HL-60 (cell line): ENCODE data around the gene LBX2.

Experiments used
- DNase-seq, 2 experiments: peaks; one replicate each; pipeline ENCODE4 v3.0.0-alpha.2; 2010 to 2020; ENCODE audit warnings: low read depth in 1 of 2, low spot score in 1 of 2
- H3K27ac ChIP-seq: fragments of 250-450 bp; sonication (Bioruptor Pico); replicated peaks from 2 replicates; pipeline ENCODE4 v1.5.1; 2020; ENCODE audit warnings: mild to moderate bottlenecking, moderate library complexity
- H3K27me3 ChIP-seq: fragments of 250-450 bp; sonication (Bioruptor Pico); 2 replicates; pipeline ENCODE4 v1.5.1; 2021; ENCODE audit warnings: mild to moderate bottlenecking, moderate library complexity; ENCODE audit not compliant: insufficient read depth, poor library complexity, severe bottlenecking
- H3K4me3 ChIP-seq: replicated peaks from 2 replicates; pipeline ENCODE4 v1.5.1; 2011; ENCODE audit warnings: mild to moderate bottlenecking, control low read depth, low read length; ENCODE audit not compliant: insufficient read depth
- GABPA ChIP-seq: IDR thresholded peaks from 2 replicates; pipeline ENCODE4 v1.6.1; 2012; ENCODE audit warnings: low read depth
- POLR2AphosphoS5 ChIP-seq: IDR thresholded peaks from 2 replicates; pipeline ENCODE4 v1.6.1; 2012; ENCODE audit warnings: low read depth
- SPI1 ChIP-seq: IDR thresholded peaks from 2 replicates; pipeline ENCODE4 v1.6.1; 2012; ENCODE audit warnings: low read depth, mild to moderate bottlenecking, borderline replicate concordance
- TF ChIP-seq, protein P1 (sequence below): IDR thresholded peaks from 2 replicates; pipeline ENCODE4 v1.6.1; 2012; ENCODE audit warnings: low read depth; ENCODE audit not compliant: insufficient replicate concordance
- TF ChIP-seq, protein P2 (sequence below): IDR thresholded peaks from one replicate; pipeline ENCODE4 v1.5.1; 2011; ENCODE audit warnings: low read length, control low read depth, inconsistent platforms; ENCODE audit not compliant: insufficient read depth

Gene LBX2

DNA sequence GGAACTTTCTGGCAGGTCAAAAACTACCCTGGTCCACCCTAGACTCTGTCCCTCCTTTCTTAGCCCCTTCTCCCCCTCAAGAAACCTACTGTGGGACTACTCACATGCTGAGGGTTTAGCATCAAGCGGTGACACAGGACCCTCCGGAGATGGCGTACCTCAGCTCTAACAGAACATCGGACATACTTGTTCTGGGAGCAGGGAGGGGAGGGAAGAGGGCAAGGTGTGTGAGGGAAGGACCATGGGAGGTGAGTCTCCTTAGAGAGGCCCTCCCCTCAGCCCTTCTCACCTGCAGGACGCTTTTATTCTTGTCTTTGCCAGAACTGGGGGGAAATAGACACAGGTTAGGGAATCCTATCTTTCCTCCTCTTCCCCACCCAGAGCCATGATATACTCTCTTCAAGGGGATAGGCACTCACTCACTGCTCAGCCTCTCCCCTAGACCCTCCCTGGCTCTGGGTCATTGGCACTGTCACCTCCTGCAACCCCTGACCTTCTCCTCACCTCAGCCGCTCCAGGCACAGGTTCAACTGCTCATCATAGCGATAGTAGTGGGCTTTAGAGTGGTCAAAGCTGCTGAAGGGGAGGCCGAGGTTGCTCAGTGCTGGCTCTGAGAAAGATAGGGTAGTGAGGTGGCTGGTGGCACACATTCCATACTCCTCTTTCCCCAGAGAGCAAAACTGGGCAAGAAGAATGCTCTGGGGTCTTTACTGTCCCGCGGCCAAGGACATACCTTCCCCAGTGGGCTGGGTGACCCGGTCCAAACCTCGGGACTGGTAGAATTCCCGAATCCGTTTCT, 6.2 kb upstream of the LBX2 start:
- H3K27ac ChIP-seq = no peak overlapping the region
- TF ChIP-seq SPI1 = no peak
- TF ChIP-seq, protein P1, sequence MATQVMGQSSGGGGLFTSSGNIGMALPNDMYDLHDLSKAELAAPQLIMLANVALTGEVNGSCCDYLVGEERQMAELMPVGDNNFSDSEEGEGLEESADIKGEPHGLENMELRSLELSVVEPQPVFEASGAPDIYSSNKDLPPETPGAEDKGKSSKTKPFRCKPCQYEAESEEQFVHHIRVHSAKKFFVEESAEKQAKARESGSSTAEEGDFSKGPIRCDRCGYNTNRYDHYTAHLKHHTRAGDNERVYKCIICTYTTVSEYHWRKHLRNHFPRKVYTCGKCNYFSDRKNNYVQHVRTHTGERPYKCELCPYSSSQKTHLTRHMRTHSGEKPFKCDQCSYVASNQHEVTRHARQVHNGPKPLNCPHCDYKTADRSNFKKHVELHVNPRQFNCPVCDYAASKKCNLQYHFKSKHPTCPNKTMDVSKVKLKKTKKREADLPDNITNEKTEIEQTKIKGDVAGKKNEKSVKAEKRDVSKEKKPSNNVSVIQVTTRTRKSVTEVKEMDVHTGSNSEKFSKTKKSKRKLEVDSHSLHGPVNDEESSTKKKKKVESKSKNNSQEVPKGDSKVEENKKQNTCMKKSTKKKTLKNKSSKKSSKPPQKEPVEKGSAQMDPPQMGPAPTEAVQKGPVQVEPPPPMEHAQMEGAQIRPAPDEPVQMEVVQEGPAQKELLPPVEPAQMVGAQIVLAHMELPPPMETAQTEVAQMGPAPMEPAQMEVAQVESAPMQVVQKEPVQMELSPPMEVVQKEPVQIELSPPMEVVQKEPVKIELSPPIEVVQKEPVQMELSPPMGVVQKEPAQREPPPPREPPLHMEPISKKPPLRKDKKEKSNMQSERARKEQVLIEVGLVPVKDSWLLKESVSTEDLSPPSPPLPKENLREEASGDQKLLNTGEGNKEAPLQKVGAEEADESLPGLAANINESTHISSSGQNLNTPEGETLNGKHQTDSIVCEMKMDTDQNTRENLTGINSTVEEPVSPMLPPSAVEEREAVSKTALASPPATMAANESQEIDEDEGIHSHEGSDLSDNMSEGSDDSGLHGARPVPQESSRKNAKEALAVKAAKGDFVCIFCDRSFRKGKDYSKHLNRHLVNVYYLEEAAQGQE = no peak
- TF ChIP-seq GABPA = no peak
- TF ChIP-seq, protein P2, sequence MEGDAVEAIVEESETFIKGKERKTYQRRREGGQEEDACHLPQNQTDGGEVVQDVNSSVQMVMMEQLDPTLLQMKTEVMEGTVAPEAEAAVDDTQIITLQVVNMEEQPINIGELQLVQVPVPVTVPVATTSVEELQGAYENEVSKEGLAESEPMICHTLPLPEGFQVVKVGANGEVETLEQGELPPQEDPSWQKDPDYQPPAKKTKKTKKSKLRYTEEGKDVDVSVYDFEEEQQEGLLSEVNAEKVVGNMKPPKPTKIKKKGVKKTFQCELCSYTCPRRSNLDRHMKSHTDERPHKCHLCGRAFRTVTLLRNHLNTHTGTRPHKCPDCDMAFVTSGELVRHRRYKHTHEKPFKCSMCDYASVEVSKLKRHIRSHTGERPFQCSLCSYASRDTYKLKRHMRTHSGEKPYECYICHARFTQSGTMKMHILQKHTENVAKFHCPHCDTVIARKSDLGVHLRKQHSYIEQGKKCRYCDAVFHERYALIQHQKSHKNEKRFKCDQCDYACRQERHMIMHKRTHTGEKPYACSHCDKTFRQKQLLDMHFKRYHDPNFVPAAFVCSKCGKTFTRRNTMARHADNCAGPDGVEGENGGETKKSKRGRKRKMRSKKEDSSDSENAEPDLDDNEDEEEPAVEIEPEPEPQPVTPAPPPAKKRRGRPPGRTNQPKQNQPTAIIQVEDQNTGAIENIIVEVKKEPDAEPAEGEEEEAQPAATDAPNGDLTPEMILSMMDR = no peak
- no peak for TF ChIP-seq POLR2AphosphoS5
- H3K27me3 ChIP-seq = peaks cover 27% of the 10 kb centered on the region
- H3K4me3 ChIP-seq = peak overlapping the region; percentile 12; the same call in 1 of the 2 replicates
- DNase-seq = no peak

DNA sequence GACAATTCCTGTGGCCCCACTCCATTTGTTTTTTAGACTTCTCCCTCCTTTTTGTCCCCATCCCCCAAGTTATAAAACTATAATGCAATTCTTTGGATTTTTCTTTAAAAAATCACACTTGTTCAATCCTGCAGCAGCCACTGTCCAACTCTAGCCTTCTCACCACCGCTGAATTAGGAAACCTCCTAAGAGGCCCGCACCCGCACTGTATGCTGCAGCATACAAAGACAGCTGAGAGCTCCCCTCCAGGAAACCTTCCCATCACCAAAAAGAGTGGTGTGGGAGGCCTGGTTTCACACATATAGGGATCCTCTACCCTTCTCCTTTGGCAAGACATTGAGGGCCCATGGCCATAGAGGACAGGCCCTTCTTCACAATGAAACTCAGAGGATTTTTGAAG, 5.2 kb upstream of the LBX2 start:
- Histone ChIP-seq H3K27me3 (peaks cover 38% of the 10 kb centered on the region), H3K27ac (no peak overlapping the region), H3K4me3 (no peak overlapping the region)
- TF ChIP-seq GABPA (no peak), SPI1 (no peak), POLR2AphosphoS5 (no peak)
- TF ChIP-seq, protein P1 = no peak
- TF ChIP-seq, protein P2 = no peak
- DNase-seq = no peak

DNA sequence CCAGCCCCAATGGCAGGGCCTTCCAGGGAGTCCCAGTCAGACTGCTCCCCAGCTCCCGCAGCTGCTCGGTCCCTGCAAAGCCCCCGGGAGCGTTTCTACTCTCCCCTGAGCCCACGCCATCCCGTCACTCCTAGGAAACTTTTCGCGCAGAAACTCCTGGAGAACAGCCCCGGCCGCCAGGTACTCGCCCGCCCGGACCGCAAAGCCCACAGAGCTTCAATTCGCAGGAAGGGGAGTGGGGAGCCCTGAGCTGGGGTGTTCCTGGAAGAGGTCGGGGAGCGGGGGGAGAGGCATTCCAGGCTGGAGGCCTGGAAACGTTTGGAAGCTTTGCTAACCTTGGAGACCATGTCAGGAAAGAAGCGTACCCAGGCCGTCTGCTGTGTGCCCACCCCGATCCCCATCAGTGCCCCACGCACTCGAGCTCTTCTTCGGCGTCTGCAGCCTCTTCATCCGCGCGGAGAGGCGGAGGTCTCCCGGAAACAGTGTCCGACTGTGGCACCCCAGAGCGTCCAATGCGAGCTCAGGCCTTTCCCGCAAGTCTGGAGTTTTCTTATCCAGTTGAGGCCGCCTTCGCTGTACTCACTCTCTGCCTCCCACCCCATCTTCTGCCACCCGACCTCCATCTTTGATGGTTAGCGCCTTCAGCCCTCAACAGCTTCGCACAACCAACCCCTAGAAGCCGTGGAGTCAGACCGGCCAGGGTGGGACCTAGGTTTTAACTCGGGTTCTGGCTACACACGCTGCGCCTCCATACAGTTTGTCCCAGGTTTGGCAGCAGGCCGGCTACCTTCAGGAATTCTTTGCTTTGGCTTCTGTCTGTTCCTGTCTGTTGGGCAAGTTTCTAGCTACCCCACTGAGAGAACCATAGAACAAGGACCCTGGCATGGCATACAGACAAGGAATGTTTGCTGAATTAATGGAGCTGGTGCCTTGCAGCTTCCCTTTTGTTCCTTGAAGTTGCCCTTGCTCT, 4.4 kb upstream of the LBX2 start:
- Histone ChIP-seq H3K27me3 (peaks cover 46% of the 10 kb centered on the region), H3K27ac (no peak overlapping the region), H3K4me3 (no peak overlapping the region)
- TF ChIP-seq SPI1 (no peak), POLR2AphosphoS5 (no peak)
- TF ChIP-seq, protein P2 = no peak
- no peak for DNase-seq
